ENCODE data around the gene VPS33B.
"Not testable (repeated sequence)": the region's sequence is repeated elsewhere in the genome, so short reads cannot be mapped to it uniquely, and the experiment has no call there.

The VPS33B gene

DNA sequence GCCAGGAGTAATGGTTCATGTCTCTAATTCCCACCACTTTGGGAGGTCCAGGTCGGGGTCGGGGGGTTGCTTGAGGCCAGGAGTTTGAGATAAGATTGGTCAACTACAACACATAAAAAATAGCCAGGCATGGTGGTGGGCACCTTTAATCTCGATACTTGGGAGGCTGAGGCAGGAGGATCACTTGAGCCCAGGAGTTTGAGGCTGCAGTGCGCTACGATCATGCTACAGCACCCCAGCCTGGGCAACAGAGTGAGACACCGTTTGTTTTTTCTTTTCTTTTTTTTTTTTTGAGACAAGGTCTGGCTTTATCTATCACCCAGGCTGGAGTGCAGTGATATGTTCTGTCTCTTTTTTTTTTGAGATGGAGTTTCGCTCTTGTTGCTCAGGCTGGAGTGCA is 1.3 kb upstream of the VPS33B start:
- DNase-seq (ENCODE audit: extremely low spot score), result no peak
- POLR2A ChIA-PET, result interaction anchor here (0.6 to 1.9 kb wide), 3 partner anchors 10 to 559 kb away, joined by 3 to 10 read pairs (median 5); partner anchors contain the start of gene PRC1
- TF ChIP-seq ARNT (IDR thresholded peaks at IDR 0.05), result no peak
- CTCF ChIA-PET, result interaction anchor here (2.0 to 3.5 kb wide), 2 partner anchors 9 to 88 kb away, joined by 4 to 13 read pairs; partner anchors contain the start of gene UNC45A

DNA sequence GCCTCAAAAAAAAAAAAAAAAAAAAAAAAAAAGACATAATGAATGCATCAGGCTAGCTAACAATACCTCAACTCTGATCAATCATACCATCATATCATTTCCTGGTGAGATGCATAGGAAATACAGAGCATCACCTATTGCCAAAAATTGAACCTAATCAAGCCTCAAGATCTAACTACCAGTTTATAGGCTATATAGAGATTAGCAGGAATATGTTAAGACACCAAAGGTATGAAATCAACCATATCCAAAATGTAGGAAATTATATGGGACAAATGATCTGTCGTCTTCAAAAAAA is 387 bp upstream of the VPS33B start:
- TF ChIP-seq FOXK2 (IDR thresholded peaks at IDR 0.05) (no peak), ZNF384 (IDR thresholded peaks at IDR 0.05) (peak; percentile 5; the same call in 1 of the 2 replicates), SUZ12 (IDR thresholded peaks at IDR 0.05) (no peak), FOXM1 (IDR thresholded peaks at IDR 0.05; ENCODE audit: borderline replicate concordance) (no peak), PKNOX1 (IDR thresholded peaks at IDR 0.05) (no peak), HDGF (IDR thresholded peaks at IDR 0.05; ENCODE audit: borderline replicate concordance) (no peak), TARDBP (IDR thresholded peaks at IDR 0.05) (no peak)
- ChIA-PET CTCF (interaction anchor here (0.6 to 3.5 kb wide), 4 partner anchors 10 to 225 kb away, joined by 3 to 13 read pairs (median 4); partner anchors contain the start of gene UNC45A), POLR2A (interaction anchor here (0.6 to 2.4 kb wide), 10 partner anchors 10 to 314 kb away, joined by 3 to 13 read pairs (median 6); partner anchors contain the start of genes HDDC3, PRC1, RCCD1 and UNC45A)
- DNase-seq (ENCODE audit: extremely low spot score), result no peak

DNA sequence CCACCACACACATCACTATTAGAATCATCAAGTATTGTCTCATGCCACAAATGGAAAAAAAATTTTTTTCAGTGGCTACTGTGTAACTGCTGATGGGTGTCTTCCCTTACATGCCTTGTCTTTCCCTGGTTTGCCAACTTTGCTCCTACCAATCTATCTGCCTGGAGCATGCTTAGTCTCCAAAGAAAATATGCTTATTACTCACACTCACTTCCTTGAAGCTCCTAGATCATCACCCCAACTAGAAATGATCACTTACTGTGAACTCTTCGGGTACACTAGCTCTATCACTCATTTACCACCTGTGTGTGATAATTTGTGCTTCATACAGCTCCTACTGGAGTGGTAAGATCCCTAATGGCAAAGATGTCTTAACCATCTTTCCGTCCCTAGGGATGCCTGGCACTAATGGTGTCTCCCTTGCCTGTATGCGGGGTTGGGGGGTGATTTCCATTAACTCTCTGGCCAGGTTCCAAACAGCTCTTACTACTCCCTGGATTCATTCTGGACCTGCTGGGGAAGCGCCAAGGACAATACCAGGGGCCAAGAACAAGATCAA is 799 bp downstream of the VPS33B start:
- ChIA-PET POLR2A (interaction anchor here (0.8 to 2.4 kb wide), 13 partner anchors 8 to 116 kb away, joined by 3 to 13 read pairs (median 5); partner anchors contain the start of genes HDDC3, PRC1 and UNC45A), CTCF (interaction anchor here (1.1 to 3.5 kb wide), 3 partner anchors 11 to 86 kb away, joined by 3 to 13 read pairs (median 4); partner anchors contain the start of gene UNC45A)
- TF ChIP-seq ELF4 (IDR thresholded peaks at IDR 0.05) (no peak), FOXA1 (IDR thresholded peaks at IDR 0.05) (no peak), BHLHE40 (IDR thresholded peaks at IDR 0.05; ENCODE audit: borderline replicate concordance) (no peak), SUZ12 (IDR thresholded peaks at IDR 0.05) (no peak)
- no peak for DNase-seq (ENCODE audit: extremely low spot score)

GRCh38 chr15:91018158-91018557 is 4.2 kb downstream of the VPS33B start:
- no peak for DNase-seq (ENCODE audit: extremely low spot score)
- POLR2A ChIA-PET, result interaction anchor here (0.6 kb wide), 1 partner anchor 50 kb away, joined by 4 read pairs; no protein-coding TSS in a partner anchor
- TF ChIP-seq SP1 (IDR thresholded peaks at IDR 0.05) (no peak), FOXK2 (IDR thresholded peaks at IDR 0.05) (no peak), FOXA1 (IDR thresholded peaks at IDR 0.05) (no peak), SUZ12 (IDR thresholded peaks at IDR 0.05) (no peak), CTBP1 (IDR thresholded peaks at IDR 0.05; ENCODE audit: borderline replicate concordance) (no peak), LEF1 (IDR thresholded peaks at IDR 0.05; ENCODE audit: borderline replicate concordance) (no peak)
- CTCF ChIA-PET, result interaction anchor here (0.6 kb wide), 1 partner anchor 1840 kb away, joined by 3 read pairs; no protein-coding TSS in a partner anchor

GRCh38 chr15:91017716-91018115 is 4.7 kb downstream of the VPS33B start:
- CTCF ChIA-PET, result interaction anchor here (0.6 kb wide), 2 partner anchors 62 to 1840 kb away, joined by 3 read pairs; no protein-coding TSS in a partner anchor
- no peak for TF ChIP-seq HDGF (IDR thresholded peaks at IDR 0.05; ENCODE audit: borderline replicate concordance)
- TF ChIP-seq NFRKB (IDR thresholded peaks at IDR 0.05), result no peak
- no peak for TF ChIP-seq SUZ12 (IDR thresholded peaks at IDR 0.05)
- no peak for TF ChIP-seq ARNT (IDR thresholded peaks at IDR 0.05)
- TF ChIP-seq FOXK2 (IDR thresholded peaks at IDR 0.05), result no peak
- TF ChIP-seq ELF4 (IDR thresholded peaks at IDR 0.05), result no peak
- no peak for TF ChIP-seq FOXA1 (IDR thresholded peaks at IDR 0.05)
- TF ChIP-seq LEF1 (IDR thresholded peaks at IDR 0.05; ENCODE audit: borderline replicate concordance), result no peak
- no peak for TF ChIP-seq SP1 (IDR thresholded peaks at IDR 0.05)
- TF ChIP-seq BHLHE40 (IDR thresholded peaks at IDR 0.05; ENCODE audit: borderline replicate concordance), result no peak
- no peak for TF ChIP-seq ZNF384 (IDR thresholded peaks at IDR 0.05)
- TF ChIP-seq PKNOX1 (IDR thresholded peaks at IDR 0.05), result no peak
- TF ChIP-seq FOXM1 (IDR thresholded peaks at IDR 0.05; ENCODE audit: borderline replicate concordance), result no peak
- TF ChIP-seq CTBP1 (IDR thresholded peaks at IDR 0.05; ENCODE audit: borderline replicate concordance), result no peak
- POLR2A ChIA-PET, result interaction anchor here (0.6 kb wide), 1 partner anchor 49 kb away, joined by 4 read pairs; no protein-coding TSS in a partner anchor
- DNase-seq (ENCODE audit: extremely low spot score), result no peak

DNA sequence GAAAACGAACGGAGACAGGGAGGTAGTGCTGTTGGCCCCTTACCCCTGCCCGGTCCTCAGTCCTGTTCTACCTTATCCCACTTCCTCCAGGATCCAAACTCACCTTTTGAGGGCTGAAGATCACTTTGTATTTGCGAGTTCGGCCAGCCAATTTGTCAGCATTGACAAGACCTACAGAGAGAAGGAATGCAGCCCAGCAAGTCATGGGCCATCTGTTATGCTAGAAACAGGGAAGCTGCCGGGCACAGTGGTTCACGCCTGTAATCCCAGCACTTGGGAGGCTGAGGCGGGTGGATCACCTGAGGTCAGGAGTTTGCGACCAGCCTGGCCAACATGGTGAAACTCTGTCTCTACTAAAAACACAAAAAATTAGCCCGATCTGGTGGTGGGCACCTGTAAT is 8.7 kb downstream of the VPS33B start:
- POLR2A ChIA-PET, result interaction anchor here (1.6 to 3.5 kb wide), 3 partner anchors 8 to 19 kb away, joined by 4 to 13 read pairs (median 9); partner anchors contain the start of genes PRC1 and VPS33B

GRCh38 chr15:91007266-91007665 is 15.1 kb downstream of the VPS33B start:
- POLR2A ChIA-PET, result interaction anchor here (1.2 kb wide), 1 partner anchor 15 kb away, joined by 4 read pairs; the partner anchor contains the start of gene VPS33B
- CTCF ChIA-PET, result no interaction called here
- TF ChIP-seq FOXK2 (IDR thresholded peaks at IDR 0.05), result no peak
- TF ChIP-seq SP1 (IDR thresholded peaks at IDR 0.05), result no peak
- no peak for TF ChIP-seq ELF4 (IDR thresholded peaks at IDR 0.05)
- TF ChIP-seq CTBP1 (IDR thresholded peaks at IDR 0.05; ENCODE audit: borderline replicate concordance), result no peak
- TF ChIP-seq SUZ12 (IDR thresholded peaks at IDR 0.05), result no peak
- no peak for DNase-seq (ENCODE audit: extremely low spot score)

More for the DNA sequence above, 8.7 kb downstream of the VPS33B start:
- CTCF ChIA-PET; DNase-seq (ENCODE audit: extremely low spot score): not testable (repeated sequence)

DNA sequence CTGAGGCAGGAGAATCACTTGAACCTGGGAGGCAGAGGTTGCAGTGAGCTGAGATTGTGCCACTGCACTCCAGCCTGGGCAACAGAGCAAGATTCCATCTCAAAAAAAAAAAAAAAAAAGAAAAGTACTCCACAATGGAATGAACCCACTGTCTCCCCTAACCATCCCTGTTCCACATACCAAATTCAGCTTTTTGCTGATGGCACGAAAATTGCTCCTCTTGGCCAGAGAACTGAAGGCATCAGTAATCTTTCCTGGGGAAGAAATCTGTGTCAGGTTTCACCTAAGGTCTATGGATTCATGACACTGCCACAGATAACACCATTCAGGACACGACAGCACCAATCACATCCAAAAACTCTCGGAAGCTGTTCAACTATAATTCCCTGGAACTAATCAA is 21.2 kb downstream of the VPS33B start:
- ChIA-PET CTCF (no interaction called here), POLR2A (no interaction called here)
- TF ChIP-seq ELF4 (IDR thresholded peaks at IDR 0.05), result no peak
- no peak for TF ChIP-seq CTBP1 (IDR thresholded peaks at IDR 0.05; ENCODE audit: borderline replicate concordance)
- TF ChIP-seq PKNOX1 (IDR thresholded peaks at IDR 0.05), result no peak
- no peak for TF ChIP-seq FOXK2 (IDR thresholded peaks at IDR 0.05)
- TF ChIP-seq SP1 (IDR thresholded peaks at IDR 0.05), result no peak
- TF ChIP-seq BHLHE40 (IDR thresholded peaks at IDR 0.05; ENCODE audit: borderline replicate concordance), result no peak
- TF ChIP-seq FOXA1 (IDR thresholded peaks at IDR 0.05), result no peak
- TF ChIP-seq L3MBTL2 (conservative IDR thresholded peaks at IDR 0.05), result no peak
- no peak for TF ChIP-seq LEF1 (IDR thresholded peaks at IDR 0.05; ENCODE audit: borderline replicate concordance)
- no peak for TF ChIP-seq HDGF (IDR thresholded peaks at IDR 0.05; ENCODE audit: borderline replicate concordance)
- TF ChIP-seq ZNF384 (IDR thresholded peaks at IDR 0.05), result no peak
- TF ChIP-seq SUZ12 (IDR thresholded peaks at IDR 0.05), result no peak
- no peak for TF ChIP-seq NFRKB (IDR thresholded peaks at IDR 0.05)
- no peak for TF ChIP-seq ARNT (IDR thresholded peaks at IDR 0.05)
- TF ChIP-seq TARDBP (IDR thresholded peaks at IDR 0.05), result no peak
- no peak for DNase-seq (ENCODE audit: extremely low spot score)
